C4-2B (cell line): ENCODE results near the gene ASTN1.

Source experiments
- H3K27ac ChIP-seq: fragments of 450-650 bp; 2 replicates; pipeline ENCODE4 v1.5.1; 2017
- ZFX ChIP-seq: fragments of 450-650 bp; IDR thresholded peaks from 2 replicates; pipeline ENCODE4 v1.6.1; 2017
- TF ChIP-seq, protein P1 (sequence below): fragments of 450-650 bp; conservative IDR thresholded peaks from 2 replicates; pipeline ENCODE4 v1.5.1; 2017; ENCODE audit warnings: mild to moderate bottlenecking

The ASTN1 gene

DNA sequence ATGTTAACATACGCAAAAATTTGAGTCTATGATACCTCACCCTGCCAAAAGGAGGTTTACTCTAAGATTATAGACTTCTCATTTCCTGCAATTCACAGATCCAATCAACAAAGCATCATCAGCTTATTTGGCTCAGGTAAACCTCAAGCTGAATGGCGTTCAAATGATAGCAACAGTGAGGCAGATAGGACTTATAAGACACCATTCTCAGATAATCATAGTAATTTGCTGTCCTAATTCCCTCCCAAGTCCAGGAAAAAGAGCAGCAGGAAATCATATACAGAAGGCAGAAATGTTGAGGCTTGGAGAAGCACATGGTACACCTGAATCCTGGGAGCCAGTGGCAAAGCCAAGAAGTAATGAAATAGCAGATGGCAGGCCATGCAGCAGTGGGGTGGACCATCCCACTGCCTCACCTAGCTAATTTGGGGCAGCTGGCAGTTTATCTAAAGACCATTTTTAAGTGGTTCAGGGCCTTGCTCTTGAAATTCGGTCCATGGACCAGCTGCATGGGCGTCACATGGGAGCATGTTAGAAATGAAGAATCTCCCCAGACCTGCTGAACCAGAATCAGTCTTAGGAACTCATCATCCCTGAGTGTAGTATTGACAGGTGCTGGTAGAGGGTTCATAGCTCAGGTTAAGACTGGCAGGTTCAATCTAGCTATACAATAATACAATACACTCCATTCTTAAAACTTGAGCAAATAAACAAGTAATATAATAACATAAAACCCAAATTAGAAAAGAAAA is 57.7 kb downstream of the ASTN1 start:
- no peak overlapping the region for H3K27ac ChIP-seq
- TF ChIP-seq ZFX: no peak
- TF ChIP-seq, protein P1, sequence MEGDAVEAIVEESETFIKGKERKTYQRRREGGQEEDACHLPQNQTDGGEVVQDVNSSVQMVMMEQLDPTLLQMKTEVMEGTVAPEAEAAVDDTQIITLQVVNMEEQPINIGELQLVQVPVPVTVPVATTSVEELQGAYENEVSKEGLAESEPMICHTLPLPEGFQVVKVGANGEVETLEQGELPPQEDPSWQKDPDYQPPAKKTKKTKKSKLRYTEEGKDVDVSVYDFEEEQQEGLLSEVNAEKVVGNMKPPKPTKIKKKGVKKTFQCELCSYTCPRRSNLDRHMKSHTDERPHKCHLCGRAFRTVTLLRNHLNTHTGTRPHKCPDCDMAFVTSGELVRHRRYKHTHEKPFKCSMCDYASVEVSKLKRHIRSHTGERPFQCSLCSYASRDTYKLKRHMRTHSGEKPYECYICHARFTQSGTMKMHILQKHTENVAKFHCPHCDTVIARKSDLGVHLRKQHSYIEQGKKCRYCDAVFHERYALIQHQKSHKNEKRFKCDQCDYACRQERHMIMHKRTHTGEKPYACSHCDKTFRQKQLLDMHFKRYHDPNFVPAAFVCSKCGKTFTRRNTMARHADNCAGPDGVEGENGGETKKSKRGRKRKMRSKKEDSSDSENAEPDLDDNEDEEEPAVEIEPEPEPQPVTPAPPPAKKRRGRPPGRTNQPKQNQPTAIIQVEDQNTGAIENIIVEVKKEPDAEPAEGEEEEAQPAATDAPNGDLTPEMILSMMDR: no peak

DNA sequence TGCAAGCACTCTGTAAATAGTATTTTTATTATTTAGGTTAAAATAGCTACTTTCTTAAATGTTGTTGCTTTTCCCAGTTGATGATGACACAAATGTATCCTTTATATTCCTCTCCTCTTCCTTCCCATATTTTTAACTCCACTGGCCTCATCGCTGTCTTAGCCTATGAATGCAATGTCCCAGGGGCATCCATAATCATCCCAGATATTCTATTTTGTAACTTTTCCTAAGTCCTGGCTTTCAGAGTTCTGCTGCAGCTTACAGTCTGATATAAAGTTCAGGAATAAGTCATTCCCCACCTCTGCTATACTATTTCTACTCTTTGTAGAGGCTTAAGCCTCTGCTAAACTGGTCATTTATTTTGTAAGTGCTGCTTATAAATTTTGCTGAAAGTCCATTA is 58.3 kb downstream of the ASTN1 start:
- no peak overlapping the region for H3K27ac ChIP-seq
- TF ChIP-seq, protein P1: no peak
- no peak for TF ChIP-seq ZFX

DNA sequence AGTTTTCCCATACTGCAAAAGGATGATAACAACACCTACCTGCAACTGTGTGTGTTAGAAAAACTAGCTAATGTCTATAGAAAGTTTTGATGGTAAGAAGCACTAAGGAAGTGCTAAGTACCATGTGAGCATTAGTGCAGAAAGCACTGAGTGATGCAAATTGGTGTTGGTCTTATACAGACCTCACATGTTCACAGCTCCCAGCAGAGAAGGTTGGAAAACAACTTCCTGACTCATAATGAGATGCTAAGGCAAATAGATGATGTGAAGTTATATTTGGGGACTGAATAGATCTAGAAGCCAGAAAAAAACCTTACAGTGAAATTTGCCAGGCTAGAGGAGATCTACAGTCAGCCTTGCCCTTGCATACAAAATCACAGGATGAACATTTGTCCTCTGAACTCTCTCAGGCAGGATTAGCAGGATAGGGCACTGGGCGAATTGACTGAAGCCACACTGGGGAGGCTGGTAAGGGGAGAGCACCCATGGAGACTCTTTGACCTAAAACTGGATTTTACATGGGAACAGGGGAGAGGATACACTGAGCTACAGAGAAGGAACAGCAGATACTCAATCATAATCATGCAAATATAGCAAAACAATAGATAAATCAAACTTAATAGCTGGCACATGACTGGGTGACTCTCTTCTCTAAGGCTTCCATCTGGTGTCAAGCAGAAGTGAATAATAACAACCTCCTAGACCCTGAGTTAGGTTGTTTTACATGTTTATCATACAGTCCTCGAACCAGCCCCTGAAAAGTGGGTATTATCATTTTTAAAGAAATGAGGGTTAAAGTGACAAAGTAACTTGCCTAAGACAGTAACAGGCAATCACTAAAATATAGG is 61.3 kb downstream of the ASTN1 start:
- H3K27ac ChIP-seq: no peak overlapping the region
- TF ChIP-seq, protein P1: no peak
- TF ChIP-seq ZFX: no peak

GRCh38 chr1:177092001-177092400 is 72.5 kb downstream of the ASTN1 start:
- no peak overlapping the region for H3K27ac ChIP-seq
- no peak for TF ChIP-seq ZFX
- TF ChIP-seq, protein P1: no peak

GRCh38 chr1:177091040-177091439 is 73.5 kb downstream of the ASTN1 start:
- TF ChIP-seq ZFX: no peak
- TF ChIP-seq, protein P1: no peak
- no peak overlapping the region for H3K27ac ChIP-seq

DNA sequence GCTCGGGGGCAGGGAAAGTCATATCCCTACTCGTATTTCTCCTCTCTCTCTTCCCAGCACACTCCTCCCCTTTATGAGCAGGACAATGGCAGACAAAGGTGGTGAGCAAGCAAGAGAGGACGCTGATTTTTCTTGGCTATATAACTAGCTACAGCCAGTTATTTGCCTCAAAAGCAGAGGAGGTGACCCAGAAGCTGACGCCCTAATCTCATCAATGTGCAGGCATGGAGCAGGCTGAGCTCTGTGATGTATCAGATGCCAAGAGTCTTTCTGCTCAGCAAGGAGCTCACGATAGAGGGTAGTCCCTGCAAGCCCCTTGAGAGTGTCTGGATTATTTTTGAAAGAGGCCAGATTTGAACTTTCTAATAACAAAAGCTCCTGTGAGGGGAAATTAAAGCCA is 75.5 kb downstream of the ASTN1 start:
- H3K27ac ChIP-seq: no peak overlapping the region
- no peak for TF ChIP-seq ZFX
- TF ChIP-seq, protein P1: no peak
